SKM-1 (cell line): Measurements from ENCODE around the gene RALGAPA1.
"Not testable (repeated sequence)": the region's sequence is repeated elsewhere in the genome, so short reads cannot be mapped to it uniquely, and the experiment has no call there.

Source experiments
- DNase-seq: peaks from one replicate; lab custom pipeline; 2025; ENCODE audit not compliant: unreplicated experiment; lab: John Stamatoyannopoulos, UW

RALGAPA1 gene

DNA sequence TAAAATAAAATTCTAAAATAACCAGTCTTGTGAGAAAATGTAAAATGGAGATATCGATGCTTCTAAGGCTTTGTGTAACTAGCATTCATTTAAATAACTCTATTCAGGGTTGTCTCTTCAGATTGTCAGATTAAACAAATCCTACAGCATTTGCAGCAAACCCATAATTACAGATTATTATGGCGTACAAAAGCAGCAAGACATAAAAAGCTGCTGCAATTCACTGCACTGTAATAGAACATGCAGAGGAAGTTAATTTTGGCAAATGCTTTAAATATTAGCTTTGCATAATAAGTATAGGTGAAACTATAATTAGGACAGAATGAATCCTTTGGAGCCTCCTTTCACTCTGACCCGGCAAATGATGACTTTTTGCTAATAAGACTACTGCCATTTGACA, 176.8 kb downstream of the RALGAPA1 start:
- no peak for DNase-seq

- DNase-seq: no peak
These were observed 177.9 kb downstream of the RALGAPA1 start for GRCh38 chr14:35631071-35631805.

DNA sequence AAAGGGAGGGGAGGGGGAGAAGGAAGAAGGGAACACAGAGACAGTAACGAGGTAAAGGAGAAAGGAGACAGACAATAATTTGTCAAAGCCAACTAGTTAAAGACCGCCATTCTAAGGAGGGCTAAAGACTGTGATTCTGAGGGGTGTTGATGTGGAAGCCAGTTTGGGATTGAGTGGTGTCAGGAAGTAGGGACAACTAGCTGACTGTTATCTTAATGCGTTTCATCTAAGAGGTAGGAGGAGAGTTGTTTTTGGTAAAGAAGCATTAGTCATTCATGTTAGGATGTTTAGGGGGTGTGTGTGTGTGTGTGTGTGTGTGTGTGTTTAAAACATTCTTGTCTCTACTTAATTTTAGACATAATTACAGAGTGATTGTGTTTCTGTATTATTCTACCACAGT, 180.1 kb downstream of the RALGAPA1 start:
- DNase-seq: no peak

DNA sequence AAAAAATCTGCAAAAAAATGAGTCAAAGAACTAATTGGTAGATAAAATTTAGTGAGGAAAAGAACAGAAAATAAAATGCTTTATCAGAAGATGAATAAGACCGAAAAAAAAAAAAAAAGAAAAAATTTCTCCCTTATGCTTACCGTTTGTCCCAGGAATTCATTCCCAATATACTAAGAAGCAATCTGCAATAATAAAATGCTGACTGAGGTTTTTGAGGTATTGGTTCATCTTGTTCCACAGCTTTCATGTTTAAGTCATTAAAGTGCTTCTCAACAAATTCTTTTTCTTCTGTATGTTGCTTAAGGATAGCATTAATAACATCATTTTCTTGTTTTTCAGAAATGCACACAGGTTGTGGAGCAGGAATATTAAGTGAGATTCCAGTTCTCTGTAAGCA, 182.1 kb downstream of the RALGAPA1 start:
- DNase-seq: not testable (repeated sequence)

GRCh38 chr14:35621996-35622395, 187.1 kb downstream of the RALGAPA1 start:
- DNase-seq: not testable (repeated sequence)

DNA sequence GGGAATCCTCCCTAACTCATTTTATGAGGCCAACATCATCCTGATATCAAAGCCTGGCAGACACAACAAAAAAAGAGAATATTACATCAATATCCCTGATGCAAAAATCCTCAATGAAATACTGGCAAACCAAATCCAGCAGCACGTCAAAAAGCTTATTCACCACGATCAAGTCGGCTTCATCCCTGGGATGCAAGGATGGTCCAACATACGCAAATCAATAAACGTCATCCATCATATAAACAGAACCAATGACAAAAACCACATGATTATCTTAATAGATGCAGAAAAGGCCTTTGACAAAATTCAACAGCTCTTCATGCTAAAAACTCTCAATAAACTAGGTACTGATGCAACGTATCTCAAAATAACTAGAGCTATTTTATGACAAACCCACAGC, 189.1 kb downstream of the RALGAPA1 start:
- not testable (repeated sequence) for DNase-seq

- not testable (repeated sequence) for DNase-seq
These were observed 189.6 kb downstream of the RALGAPA1 start for GRCh38 chr14:35619461-35619860.

GRCh38 chr14:35617500-35617899, 191.6 kb downstream of the RALGAPA1 start:
- no peak for DNase-seq

- no peak for DNase-seq
These were observed 201.7 kb downstream of the RALGAPA1 start for GRCh38 chr14:35607380-35607779.

DNA sequence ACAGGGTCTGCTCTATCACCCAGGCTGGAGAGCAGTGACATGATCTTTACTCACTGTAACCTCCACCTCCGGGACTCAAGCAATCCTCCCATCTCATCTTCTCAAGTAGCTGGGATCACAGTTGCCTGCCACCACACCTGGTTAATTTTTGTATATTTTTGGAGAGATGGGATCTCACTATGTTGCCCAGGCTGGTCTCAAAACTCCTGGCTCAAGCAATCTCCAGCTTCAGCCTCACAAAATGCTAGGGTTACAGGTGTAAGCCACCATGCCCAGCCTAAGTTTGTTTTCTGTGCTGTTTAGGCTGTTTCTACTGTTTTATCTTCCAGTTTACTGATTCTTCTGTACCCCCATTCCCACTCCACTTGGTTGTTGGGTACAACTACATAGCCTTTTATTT, 208.8 kb downstream of the RALGAPA1 start:
- DNase-seq: no peak

DNA sequence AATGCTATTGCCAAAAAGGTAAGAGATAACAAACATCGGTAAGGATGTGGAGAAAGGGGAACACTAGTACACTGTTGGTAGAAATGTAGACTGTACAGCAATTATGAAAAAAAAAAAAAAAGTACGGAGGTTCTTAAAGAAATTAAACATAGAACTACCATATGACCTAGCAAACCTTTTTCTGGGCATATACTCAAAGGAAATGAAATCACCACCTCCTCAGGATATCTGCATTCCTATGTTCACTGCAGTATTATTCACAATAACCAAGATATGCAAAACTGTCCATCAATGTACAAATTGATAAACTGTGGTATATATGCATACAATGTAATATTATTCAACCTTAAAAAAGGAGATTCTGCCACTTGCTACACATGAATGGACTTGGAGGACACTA, 214.5 kb downstream of the RALGAPA1 start:
- no peak for DNase-seq

- not testable (repeated sequence) for DNase-seq
These were observed 221.7 kb downstream of the RALGAPA1 start for GRCh38 chr14:35587373-35587772.

GRCh38 chr14:35578639-35579038, 230.5 kb downstream of the RALGAPA1 start:
- DNase-seq: no peak

GRCh38 chr14:35578135-35578534, 231.0 kb downstream of the RALGAPA1 start:
- DNase-seq: no peak

DNA sequence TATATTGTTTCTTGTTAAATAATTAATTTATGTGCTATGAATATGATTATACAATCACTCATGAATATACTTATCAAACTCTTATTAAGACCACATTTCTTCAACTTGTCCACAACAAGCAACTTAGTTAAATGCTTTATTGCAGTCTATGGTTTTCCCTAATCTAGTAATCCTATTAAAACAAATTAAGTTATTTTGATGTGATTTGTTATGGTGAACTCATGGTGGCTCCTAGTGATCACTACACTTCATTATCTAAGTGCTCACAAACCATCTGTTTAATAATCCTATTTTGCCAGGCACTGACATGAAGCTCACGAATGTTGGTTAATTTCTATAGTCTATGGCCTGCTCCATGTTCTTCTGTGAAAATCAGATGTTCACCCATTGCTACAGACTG, 232.2 kb downstream of the RALGAPA1 start:
- no peak for DNase-seq

DNA sequence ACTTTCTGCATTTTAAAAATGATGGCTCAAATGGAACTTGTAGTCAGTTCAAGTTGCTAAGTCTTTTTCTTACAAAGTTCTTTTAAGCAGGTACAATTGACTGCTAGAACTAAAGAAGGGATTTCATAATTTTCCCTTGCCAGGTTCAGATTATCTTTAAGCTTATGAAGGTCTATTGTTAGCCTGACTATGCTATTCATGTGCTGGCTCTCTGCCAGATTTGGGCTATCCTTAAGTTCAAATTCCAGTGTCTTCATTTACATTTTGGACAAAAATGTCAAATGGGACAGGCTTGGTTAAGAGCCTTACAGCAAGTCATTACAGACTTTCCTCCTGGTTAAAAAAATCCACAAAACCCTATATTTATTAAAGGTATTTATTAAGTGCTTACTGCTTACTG, 232.8 kb downstream of the RALGAPA1 start:
- DNase-seq: no peak

DNA sequence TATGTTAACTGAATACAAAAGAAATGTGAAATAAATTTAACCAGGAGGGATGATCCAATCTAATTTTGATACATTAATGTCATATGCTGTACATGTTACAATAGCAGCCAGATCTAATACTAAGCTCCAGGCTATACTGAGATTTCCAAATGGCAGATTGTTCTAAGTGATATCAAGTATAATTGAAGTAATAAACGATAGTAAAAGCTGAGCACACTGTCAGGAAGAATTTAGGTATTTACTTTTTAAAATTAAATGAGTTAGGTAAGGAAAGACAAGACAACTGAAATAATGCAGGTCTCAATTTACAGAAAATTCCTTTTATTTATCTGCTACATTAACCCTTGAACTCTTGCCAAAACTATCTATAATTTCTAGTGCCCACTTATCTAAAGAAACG, 235.2 kb downstream of the RALGAPA1 start:
- DNase-seq: no peak

DNA sequence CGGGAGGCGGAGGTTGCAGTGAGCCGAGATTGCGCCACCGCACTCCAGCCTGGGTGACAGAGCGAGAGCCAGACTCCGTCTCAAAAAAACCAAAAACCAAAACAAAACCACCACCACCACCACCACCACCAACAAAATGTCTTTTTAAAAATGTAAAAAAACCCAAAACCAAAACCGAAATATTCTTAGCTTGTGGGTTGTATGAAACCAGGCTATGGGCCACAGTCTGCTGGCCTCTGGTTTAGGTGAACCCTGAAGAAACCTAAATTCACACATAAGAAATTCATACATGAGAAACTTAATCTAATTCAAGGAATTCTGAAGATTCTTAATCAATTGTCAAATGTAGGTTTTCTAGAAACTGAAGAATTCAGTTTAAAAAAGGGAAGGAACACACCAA, 237.5 kb downstream of the RALGAPA1 start:
- DNase-seq: no peak

DNA sequence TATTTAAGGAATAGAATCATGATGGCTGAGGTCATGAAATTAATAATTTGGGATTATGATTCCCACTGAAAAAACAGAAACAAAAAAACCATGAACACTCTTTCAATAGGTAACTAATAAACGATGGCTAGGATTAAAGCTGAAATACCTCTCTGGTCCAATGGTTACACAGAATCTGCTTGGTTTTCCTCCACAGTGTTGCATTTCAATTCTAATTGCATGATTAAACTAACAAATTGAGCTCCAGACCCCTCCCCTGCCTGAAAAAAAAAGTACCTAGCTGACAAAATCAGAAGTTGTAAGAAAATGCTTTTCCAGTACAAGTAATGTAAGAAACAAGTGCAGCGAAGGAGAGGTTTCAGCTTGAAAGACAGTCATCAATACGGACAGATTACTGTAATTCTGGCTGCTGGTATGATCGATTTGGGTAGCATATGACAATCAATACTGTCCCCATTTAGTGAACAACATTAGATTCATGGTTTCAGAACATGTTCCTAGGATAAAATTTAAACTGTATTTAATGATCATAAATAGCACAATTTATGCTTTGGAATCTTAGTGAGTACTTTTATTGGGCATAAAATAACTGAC, 243.1 kb downstream of the RALGAPA1 start:
- no peak for DNase-seq

- DNase-seq: no peak
These were observed 250.4 kb downstream of the RALGAPA1 start for GRCh38 chr14:35558680-35559079.

GRCh38 chr14:35557221-35557747, 251.8 kb downstream of the RALGAPA1 start:
- DNase-seq: no peak

DNA sequence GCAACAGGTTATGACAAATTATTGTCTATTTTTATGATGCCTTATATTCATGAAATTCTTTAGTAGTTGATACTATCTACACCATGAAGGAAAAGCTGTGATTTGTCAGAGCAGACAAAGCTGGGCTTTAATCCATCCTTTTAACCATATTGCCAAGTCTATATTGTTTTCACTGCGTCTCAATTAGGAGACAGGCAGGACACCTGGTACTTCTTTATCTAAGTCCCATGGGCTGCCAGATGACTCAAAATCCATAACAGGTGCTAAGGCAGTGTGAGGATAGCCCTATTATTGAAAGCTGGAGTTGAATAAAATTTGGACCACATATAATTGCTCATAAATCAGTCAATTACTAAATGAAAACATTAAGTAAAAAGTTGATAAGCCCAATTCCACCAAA, 252.5 kb downstream of the RALGAPA1 start:
- no peak for DNase-seq

DNA sequence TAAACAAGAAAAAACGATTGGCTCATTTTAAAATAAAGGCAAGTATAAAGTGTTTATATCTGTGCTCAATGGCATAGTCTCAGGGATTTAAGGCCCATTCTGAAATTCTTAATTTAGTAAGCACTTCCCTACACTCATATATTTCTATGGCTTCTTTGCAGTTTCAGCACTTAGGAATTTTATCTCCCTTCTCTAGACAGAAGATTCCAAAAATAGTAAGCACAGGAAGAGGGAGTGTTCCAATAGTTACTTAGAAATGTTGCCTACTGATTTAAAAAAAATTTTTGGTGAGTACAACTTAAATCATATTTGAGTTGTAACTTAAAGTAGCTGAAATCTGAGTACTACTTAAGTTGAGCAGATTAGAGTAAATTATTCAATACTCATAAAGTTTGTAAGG, 255.3 kb downstream of the RALGAPA1 start:
- no peak for DNase-seq
